ENCODE results near the gene METTL5. TPM values are rescaled to one million over a fixed set of nuclear protein-coding genes. Genes with fewer than 3 reads are reported as not detected.
A peak's percentile ranks its signal among the peaks of the same experiment; 100 is the strongest.

The METTL5 gene
- total RNA-seq, 1 donor = 76.6 TPM

DNA sequence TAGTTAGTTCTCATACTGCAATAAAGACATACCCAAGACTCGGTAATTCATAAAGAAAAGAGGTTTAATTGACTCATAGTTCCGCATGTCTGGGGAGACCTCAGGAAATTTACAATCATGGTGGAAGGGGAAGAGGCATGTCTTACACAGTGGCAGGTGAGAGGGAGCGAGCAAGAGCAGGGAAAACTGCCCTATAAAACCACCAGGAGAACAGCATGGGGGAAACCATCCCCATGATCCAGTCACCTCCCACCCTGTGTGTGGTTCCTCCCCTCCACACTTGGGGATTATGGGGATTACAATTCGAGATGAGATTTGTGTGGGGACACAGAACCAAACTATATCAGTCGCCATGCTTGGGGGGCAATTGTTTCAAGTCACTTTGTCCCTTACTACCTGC lies 27.1 kb downstream of the METTL5 start:
- no peak for DNase-seq (ENCODE audit: low read depth)
- no peak overlapping the region for H3K4me3 ChIP-seq (ENCODE audit: low read depth, low read length)
- TF ChIP-seq, protein P1, sequence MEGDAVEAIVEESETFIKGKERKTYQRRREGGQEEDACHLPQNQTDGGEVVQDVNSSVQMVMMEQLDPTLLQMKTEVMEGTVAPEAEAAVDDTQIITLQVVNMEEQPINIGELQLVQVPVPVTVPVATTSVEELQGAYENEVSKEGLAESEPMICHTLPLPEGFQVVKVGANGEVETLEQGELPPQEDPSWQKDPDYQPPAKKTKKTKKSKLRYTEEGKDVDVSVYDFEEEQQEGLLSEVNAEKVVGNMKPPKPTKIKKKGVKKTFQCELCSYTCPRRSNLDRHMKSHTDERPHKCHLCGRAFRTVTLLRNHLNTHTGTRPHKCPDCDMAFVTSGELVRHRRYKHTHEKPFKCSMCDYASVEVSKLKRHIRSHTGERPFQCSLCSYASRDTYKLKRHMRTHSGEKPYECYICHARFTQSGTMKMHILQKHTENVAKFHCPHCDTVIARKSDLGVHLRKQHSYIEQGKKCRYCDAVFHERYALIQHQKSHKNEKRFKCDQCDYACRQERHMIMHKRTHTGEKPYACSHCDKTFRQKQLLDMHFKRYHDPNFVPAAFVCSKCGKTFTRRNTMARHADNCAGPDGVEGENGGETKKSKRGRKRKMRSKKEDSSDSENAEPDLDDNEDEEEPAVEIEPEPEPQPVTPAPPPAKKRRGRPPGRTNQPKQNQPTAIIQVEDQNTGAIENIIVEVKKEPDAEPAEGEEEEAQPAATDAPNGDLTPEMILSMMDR (IDR thresholded peaks at IDR 0.05; ENCODE audit: insufficient read depth, low read length) = no peak

DNA sequence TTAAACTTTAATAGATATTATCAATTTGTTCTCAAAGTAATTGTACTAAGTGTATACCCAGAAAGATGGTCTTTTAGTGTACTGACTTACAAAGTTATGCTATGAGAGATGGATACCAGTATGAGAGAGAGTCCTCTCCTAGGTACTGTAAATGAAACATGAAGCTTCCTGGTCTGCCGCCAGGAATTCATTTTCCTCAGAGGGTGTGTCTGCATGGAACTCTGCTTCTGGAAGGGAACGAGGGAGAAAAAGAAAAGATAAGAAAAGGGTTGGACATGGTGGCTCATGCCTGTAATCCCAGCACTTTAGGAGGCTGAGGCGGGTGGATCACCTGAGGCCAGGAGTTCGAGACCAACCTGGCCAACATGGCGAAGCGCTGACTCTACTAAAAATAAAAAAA lies 28.3 kb downstream of the METTL5 start:
- no peak overlapping the region for H3K4me3 ChIP-seq (ENCODE audit: low read depth, low read length)
- TF ChIP-seq, protein P1 (IDR thresholded peaks at IDR 0.05; ENCODE audit: insufficient read depth, low read length) = no peak
- peak; percentile 39 for DNase-seq (ENCODE audit: low read depth)

DNA sequence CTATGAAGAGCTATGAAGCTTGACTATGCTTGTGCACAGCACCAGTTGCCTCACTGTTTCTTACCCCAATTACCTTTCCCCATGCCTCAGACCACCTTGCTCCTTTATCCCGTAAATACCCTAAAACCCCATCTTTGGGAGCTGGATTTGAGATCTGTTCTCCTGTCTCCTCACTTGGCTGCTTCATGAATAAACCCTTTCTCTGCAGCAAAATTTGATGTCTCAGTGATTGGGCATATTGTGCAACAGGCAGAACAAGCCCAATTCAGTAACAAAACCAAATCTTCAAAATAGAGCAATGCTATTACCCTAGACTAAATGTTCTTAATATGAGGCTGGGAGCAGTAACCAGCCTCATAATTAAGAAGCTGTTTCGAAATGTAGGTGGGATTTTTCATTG lies 29.5 kb downstream of the METTL5 start:
- TF ChIP-seq, protein P1 (IDR thresholded peaks at IDR 0.05; ENCODE audit: insufficient read depth, low read length) = no peak
- DNase-seq (ENCODE audit: low read depth) = no peak

DNA sequence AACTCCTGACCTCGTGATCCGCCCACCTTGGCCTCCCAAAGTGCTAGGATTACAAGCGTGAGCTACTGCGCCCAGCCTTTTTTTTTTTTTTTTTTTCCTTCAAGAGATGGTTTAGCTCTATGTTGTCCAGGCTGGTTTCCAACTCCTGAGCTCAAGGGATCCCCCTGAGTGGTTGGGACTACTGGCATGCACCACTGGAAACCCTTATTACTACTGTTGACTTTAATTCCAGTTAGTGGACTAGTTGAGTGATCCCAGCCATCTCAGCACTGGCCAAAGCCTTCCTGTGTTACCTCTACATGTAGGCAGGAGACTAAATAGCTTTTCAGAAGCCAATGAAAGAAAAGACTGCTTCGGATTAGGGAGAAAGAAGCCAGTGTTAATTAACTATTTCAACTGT lies 34.1 kb downstream of the METTL5 start:
- H3K4me3 ChIP-seq (ENCODE audit: low read depth, low read length) = no peak overlapping the region
- TF ChIP-seq, protein P1 (IDR thresholded peaks at IDR 0.05; ENCODE audit: insufficient read depth, low read length) = no peak
- DNase-seq (ENCODE audit: low read depth) = no peak

More for the DNA sequence above, 29.5 kb downstream of the METTL5 start:
- no peak overlapping the region for H3K4me3 ChIP-seq (ENCODE audit: low read depth, low read length)

DNA sequence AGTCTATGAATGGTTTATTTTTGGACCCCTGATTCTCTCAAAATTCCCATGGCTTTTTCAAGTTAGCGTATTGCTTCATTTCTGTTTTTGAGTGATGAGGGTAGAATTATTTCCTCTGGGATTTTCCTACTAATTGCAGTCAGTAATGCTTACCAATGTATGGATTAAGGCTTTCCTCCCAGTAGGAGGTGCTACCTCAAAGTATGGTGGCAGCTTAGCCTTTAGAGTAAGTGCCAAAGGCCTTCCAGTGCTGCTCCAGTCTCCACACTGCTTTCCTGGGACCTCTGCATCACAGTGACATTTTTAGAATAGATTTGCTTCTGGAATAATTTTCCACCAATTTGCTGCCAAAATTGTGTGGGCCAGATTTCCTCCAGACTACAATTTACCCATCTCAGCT lies 42.2 kb downstream of the METTL5 start:
- TF ChIP-seq, protein P1 (IDR thresholded peaks at IDR 0.05; ENCODE audit: insufficient read depth, low read length) = no peak

DNA sequence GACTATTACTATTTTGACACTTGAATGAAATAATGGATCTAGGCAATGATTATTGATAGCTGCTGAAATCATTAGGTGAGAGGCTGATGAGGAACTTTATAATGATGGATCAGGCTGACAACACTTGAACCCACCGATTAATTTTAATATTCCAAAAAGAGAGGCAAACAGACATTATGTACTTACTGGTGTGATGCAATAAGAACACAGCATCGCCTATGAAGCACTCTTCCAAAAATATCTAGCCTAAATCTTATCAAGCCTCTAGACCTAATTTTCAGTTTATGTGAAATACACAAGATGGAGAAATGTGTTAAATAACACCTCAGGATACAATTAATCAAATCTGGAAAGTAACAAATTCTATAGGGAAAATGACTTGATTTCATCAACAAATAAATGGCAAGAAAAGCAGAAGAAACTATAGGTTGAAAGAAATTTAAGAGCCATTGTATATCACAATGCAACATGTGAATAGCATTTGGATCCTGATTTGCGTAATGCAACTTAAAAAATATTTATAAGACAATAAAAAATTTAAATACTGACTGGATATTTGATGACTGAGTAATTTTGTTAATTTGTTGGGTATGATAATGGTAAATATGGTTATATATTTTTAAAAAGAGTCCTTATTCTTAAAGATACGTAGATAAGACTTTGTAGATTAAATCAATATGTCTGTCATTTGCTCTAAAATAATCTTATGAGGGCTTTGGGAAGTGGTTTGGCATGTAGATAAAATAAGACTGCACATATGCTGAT lies 43.3 kb downstream of the METTL5 start:
- no peak for DNase-seq (ENCODE audit: low read depth)
- TF ChIP-seq, protein P1 (IDR thresholded peaks at IDR 0.05; ENCODE audit: insufficient read depth, low read length) = no peak
- no peak overlapping the region for H3K4me3 ChIP-seq (ENCODE audit: low read depth, low read length)

More for the DNA sequence above, 42.2 kb downstream of the METTL5 start:
- DNase-seq (ENCODE audit: low read depth) = no peak
- no peak overlapping the region for H3K4me3 ChIP-seq (ENCODE audit: low read depth, low read length)

DNA sequence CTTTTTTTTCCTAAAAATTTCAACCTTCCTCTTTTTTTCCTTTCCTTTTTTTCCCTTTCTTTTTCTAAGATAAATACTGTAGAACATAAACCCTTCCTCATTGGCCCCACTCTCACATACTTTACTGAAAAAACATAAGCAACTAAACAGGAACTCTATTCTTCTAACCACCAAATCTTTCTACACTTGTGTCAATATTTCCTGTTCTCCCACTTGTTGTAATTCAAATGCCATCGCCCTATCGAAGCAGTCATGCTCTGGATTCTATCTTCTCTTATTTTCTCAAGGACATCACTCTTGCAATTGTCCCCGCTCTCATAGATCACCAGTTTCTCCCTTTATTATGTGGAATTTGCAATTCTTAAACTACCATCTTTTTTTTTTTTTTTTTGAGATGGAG lies 46.3 kb downstream of the METTL5 start:
- DNase-seq (ENCODE audit: low read depth) = no peak
- H3K4me3 ChIP-seq (ENCODE audit: low read depth, low read length) = no peak overlapping the region
- TF ChIP-seq, protein P1 (IDR thresholded peaks at IDR 0.05; ENCODE audit: insufficient read depth, low read length) = no peak
